Measurements from ENCODE around the gene SLC37A1. TPM values are rescaled to one million over a fixed set of nuclear protein-coding genes. Genes with fewer than 3 reads are reported as not detected.

Gene SLC37A1
- total and polyA plus RNA-seq, 10 donors = 6.9 to 31.4 (median 23.2) TPM

DNA sequence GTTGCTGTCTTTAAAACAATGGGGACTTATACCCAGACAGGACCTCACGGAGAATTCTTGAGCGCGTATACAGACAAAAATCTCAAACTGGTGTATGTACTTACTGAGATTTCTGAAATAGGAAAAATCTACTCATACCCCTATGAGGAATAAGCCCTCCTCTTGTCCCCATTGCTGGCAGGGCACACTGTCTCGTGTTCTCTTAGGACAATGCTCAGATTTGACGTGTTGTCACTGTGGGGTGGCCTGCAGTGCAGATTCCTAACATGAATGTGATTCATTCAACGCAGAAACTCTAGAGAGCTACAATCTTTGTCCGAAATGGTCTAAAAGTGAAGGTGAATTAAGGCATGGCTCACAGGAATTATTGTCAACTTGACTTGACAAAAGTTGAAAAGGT, 108.6 kb downstream of the SLC37A1 start:
- intact Hi-C loops (cut with DNase I; ENCODE audit: low total_unique reads) = no loop called here
- DNase-seq = peak; percentile 1
- no peaks in the 10 kb centered on the region for H3K36me3 ChIP-seq
- WGBS, 5 donors = 89 to 92% (median 91%) methylated on average over 7 of the region's 7 CpGs
- no peaks in the 10 kb centered on the region for H3K9me3 ChIP-seq
- H3K4me1 ChIP-seq = no peaks in the 10 kb centered on the region
- no peak overlapping the region for H3K27ac ChIP-seq
- peaks cover 0 to 82% (median 17%) of the 10 kb centered on the region in 7 donors for H3K27me3 ChIP-seq (replicated peaks in 1 of 7)
- no peak overlapping the region for H3K4me3 ChIP-seq
- TF ChIP-seq POLR2A (IDR thresholded peaks at IDR 0.05) (no peak), POLR2AphosphoS5 (IDR thresholded peaks at IDR 0.05) (no peak)
- TF ChIP-seq, protein P1, sequence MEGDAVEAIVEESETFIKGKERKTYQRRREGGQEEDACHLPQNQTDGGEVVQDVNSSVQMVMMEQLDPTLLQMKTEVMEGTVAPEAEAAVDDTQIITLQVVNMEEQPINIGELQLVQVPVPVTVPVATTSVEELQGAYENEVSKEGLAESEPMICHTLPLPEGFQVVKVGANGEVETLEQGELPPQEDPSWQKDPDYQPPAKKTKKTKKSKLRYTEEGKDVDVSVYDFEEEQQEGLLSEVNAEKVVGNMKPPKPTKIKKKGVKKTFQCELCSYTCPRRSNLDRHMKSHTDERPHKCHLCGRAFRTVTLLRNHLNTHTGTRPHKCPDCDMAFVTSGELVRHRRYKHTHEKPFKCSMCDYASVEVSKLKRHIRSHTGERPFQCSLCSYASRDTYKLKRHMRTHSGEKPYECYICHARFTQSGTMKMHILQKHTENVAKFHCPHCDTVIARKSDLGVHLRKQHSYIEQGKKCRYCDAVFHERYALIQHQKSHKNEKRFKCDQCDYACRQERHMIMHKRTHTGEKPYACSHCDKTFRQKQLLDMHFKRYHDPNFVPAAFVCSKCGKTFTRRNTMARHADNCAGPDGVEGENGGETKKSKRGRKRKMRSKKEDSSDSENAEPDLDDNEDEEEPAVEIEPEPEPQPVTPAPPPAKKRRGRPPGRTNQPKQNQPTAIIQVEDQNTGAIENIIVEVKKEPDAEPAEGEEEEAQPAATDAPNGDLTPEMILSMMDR (IDR thresholded peaks at IDR 0.05 in 8 of 11, conservative IDR thresholded peaks at IDR 0.05 in 3 of 11) = no peak

DNA sequence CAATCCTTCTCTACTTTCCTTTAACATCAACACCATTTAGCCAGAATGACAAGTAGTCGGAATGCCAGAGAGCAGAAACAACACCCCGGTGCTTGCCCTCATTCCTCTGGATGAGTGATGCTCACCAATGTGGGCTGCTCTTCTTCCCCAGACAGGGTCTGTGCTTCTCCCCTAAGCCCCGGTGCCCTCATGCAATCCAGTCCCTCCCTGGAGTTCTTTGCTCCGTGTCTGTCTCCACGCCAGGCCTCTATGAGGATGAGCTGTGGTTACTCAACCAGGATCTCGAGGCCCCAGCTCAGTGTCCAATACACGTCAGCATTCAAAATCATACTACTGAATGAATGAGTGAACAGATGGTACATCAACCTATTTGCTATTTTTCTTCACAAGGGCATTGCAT, 110.0 kb downstream of the SLC37A1 start:
- TF ChIP-seq, protein P1 (IDR thresholded peaks at IDR 0.05 in 8 of 11, conservative IDR thresholded peaks at IDR 0.05 in 3 of 11) = no peak
- TF ChIP-seq POLR2A (IDR thresholded peaks at IDR 0.05) = no peak
- no peak for TF ChIP-seq POLR2AphosphoS5 (IDR thresholded peaks at IDR 0.05)
- H3K27me3 ChIP-seq (replicated peaks in 1 of 7) = peaks cover 0 to 69% (median 12%) of the 10 kb centered on the region in 7 donors
- intact Hi-C loops (cut with DNase I; ENCODE audit: low total_unique reads) = no loop called here
- no peaks in the 10 kb centered on the region for H3K4me1 ChIP-seq
- no peaks in the 10 kb centered on the region for H3K36me3 ChIP-seq
- no peaks in the 10 kb centered on the region for H3K9me3 ChIP-seq
- WGBS, 5 donors = 71 to 81% (median 78%) methylated on average over 7 of the region's 7 CpGs
- H3K27ac ChIP-seq = no peak overlapping the region
- peak; percentile 21 for DNase-seq
- no peak overlapping the region for H3K4me3 ChIP-seq

DNA sequence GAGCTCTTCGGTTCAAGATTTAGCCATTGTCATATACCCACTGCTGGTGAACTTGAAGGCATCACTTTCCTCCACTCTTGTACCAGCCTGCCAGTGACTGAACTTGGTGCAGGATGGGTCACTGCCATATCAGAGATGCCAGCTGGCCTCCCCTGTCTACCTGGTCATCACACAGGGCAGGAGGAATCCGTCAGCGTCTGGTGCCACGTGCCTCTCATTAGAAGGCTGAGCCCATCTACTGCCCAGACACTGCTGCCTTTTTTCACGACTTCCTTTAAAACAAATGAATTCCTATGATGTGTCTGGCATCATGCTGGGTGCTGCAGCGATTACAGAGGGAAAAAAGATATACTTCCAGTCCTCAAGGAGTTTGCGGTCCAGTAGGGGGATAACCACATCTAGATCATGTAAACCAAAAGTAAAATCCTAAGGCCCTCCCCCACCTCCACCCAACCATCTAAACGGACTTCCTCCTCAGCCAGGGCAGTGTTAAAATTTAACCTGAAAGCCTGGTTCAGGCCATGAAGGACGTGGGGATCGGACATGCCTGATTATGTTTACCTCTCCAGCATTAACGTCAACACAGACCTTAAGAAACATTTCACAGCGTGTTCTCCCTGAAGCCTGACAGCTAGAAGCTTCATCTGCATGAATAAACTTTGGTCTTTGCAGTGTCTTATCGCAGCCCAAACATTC, 110.6 kb downstream of the SLC37A1 start:
- intact Hi-C loops (cut with DNase I; ENCODE audit: low total_unique reads) = no loop called here

DNA sequence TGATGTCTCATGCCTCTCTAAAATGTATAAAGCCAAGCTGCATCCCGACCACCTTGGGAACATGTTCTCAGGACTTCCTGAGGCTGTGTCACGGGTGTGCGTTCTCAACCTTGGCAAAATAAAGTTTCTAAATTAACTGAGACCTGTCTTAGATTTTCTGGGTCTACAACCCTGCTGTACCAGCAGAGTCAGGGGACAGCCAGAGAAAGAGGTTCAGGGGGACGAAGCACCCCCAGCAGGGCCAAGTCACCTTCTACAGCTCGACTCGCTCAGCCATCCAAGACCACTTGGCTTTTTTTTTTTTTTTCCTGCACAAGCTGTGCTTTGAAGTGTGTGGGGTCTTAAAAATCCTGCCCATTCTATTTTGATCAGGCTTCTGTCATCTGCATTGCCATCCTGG, 111.3 kb downstream of the SLC37A1 start:
- Histone ChIP-seq H3K27me3 (replicated peaks in 1 of 7) (peaks cover 0 to 58% (median 0%) of the 10 kb centered on the region in 7 donors), H3K9me3 (no peaks in the 10 kb centered on the region), H3K4me3 (no peak overlapping the region), H3K36me3 (no peaks in the 10 kb centered on the region), H3K4me1 (no peaks in the 10 kb centered on the region), H3K27ac (no peak overlapping the region)
- 63 to 72% (median 71%) methylated on average over 6 of the region's 6 CpGs for WGBS, 5 donors
- intact Hi-C loops (cut with DNase I; ENCODE audit: low total_unique reads) = no loop called here
- TF ChIP-seq POLR2A (IDR thresholded peaks at IDR 0.05) (no peak), POLR2AphosphoS5 (IDR thresholded peaks at IDR 0.05) (no peak)
- TF ChIP-seq, protein P1 (IDR thresholded peaks at IDR 0.05 in 8 of 11, conservative IDR thresholded peaks at IDR 0.05 in 3 of 11) = no peak
- DNase-seq = peak; percentile 11

More for the DNA sequence above, 110.6 kb downstream of the SLC37A1 start:
- Histone ChIP-seq H3K4me3 (no peak overlapping the region), H3K4me1 (no peaks in the 10 kb centered on the region), H3K36me3 (no peaks in the 10 kb centered on the region), H3K27me3 (replicated peaks in 1 of 7) (peaks cover 0 to 63% (median 7%) of the 10 kb centered on the region in 7 donors), H3K27ac (no peak overlapping the region), H3K9me3 (no peaks in the 10 kb centered on the region)
- DNase-seq = peak; percentile 37
- 51 to 60% (median 58%) methylated on average over 13 of the region's 13 CpGs for WGBS, 5 donors
- TF ChIP-seq, protein P1 (IDR thresholded peaks at IDR 0.05 in 8 of 11, conservative IDR thresholded peaks at IDR 0.05 in 3 of 11) = no peak
- no peak for TF ChIP-seq POLR2A (IDR thresholded peaks at IDR 0.05)
- TF ChIP-seq POLR2AphosphoS5 (IDR thresholded peaks at IDR 0.05) = no peak

Measured in spleen (tissue), 11 donors.